ENCODE data around the gene TBC1D2B.

Gene TBC1D2B

GRCh38 chr15:78010067-78010466 is 67.4 kb downstream of the TBC1D2B start:
- peaks cover 1% of the 10 kb centered on the region for H3K9me3 ChIP-seq (ENCODE audit: insufficient read depth, low read depth, low read length)
- no peak overlapping the region for H2AK5ac ChIP-seq (ENCODE audit: low read length)
- no peak overlapping the region for H3K9ac ChIP-seq (ENCODE audit: low read length)
- no peak overlapping the region for H4K8ac ChIP-seq (ENCODE audit: low read depth, low read length)
- no peaks in the 10 kb centered on the region for H3K27me3 ChIP-seq (ENCODE audit: insufficient read depth, low read length)
- H3K79me1 ChIP-seq (ENCODE audit: low read length) = peaks cover 2% of the 10 kb centered on the region
- peaks cover 13% of the 10 kb centered on the region in 2 experiments for H3K36me3 ChIP-seq (ENCODE audit: control insufficient read depth in 1 of 2, insufficient read depth in 2 of 2, low read length in 2 of 2)
- H4K91ac ChIP-seq (ENCODE audit: low read depth, low read length) = no peak overlapping the region
- no peak overlapping the region for H3K27ac ChIP-seq (ENCODE audit: low read depth, low read length)
- H3K4me3 ChIP-seq (ENCODE audit: low read depth, low read length) = no peak overlapping the region
- H3K4me2 ChIP-seq (ENCODE audit: low read length) = no peak overlapping the region
- no peak overlapping the region for H3K18ac ChIP-seq (ENCODE audit: low read length)
- DNase-seq = no peak
- H2AFZ ChIP-seq (ENCODE audit: insufficient read depth, low read length, poor library complexity) = no peak overlapping the region
- peaks cover 16 to 18% of the 10 kb centered on the region in 2 experiments for H3K4me1 ChIP-seq (ENCODE audit: control insufficient read depth in 1 of 2, insufficient read depth in 2 of 2, low read length in 2 of 2)
- H3K23ac ChIP-seq (ENCODE audit: low read length) = no peak overlapping the region
- WGBS (ENCODE audit: extremely low coverage, insufficient coverage, insufficient read length) = no CpG with 5 or more reads among the region's 4 CpGs
- H4K12ac ChIP-seq (ENCODE audit: low read depth, low read length) = no peak overlapping the region
- no peaks in the 10 kb centered on the region for H3K79me2 ChIP-seq (ENCODE audit: control insufficient read depth, insufficient read depth, low read length, poor library complexity)
- peak overlapping the region; percentile 11 for H2BK120ac ChIP-seq (ENCODE audit: insufficient read depth, low read length, poor library complexity)
- H3K4ac ChIP-seq (ENCODE audit: low read depth, low read length) = no peak overlapping the region
- peak overlapping the region; percentile 44 for H2BK12ac ChIP-seq (ENCODE audit: low read length)
- no peak overlapping the region for H2BK5ac ChIP-seq (ENCODE audit: low read depth, low read length, poor library complexity)
- H3K14ac ChIP-seq (ENCODE audit: low read length) = no peak overlapping the region

- Histone ChIP-seq H3K9ac (ENCODE audit: low read length) (no peak overlapping the region), H4K12ac (ENCODE audit: low read depth, low read length) (no peak overlapping the region), H3K4me2 (ENCODE audit: low read length) (no peak overlapping the region), H3K9me3 (ENCODE audit: insufficient read depth, low read depth, low read length) (peaks cover 1% of the 10 kb centered on the region), H4K91ac (ENCODE audit: low read depth, low read length) (peak overlapping the region; percentile 2), H2BK12ac (ENCODE audit: low read length) (peak overlapping the region; percentile 3), H3K27me3 (ENCODE audit: insufficient read depth, low read length) (no peaks in the 10 kb centered on the region), H3K23ac (ENCODE audit: low read length) (no peak overlapping the region), H3K4me3 (ENCODE audit: low read depth, low read length) (no peak overlapping the region), H3K79me1 (ENCODE audit: low read length) (peaks cover 2% of the 10 kb centered on the region), H2BK120ac (ENCODE audit: insufficient read depth, low read length, poor library complexity) (no peak overlapping the region), H2AK5ac (ENCODE audit: low read length) (peak overlapping the region; percentile 2), H4K8ac (ENCODE audit: low read depth, low read length) (peak overlapping the region; percentile 13), H3K27ac (ENCODE audit: low read depth, low read length) (peak overlapping the region; percentile 66), H3K79me2 (ENCODE audit: control insufficient read depth, insufficient read depth, low read length, poor library complexity) (no peaks in the 10 kb centered on the region), H3K36me3 (ENCODE audit: control insufficient read depth in 1 of 2, insufficient read depth in 2 of 2, low read length in 2 of 2) (peaks cover 12 to 13% of the 10 kb centered on the region in 2 experiments), H2AFZ (ENCODE audit: insufficient read depth, low read length, poor library complexity) (no peak overlapping the region), H3K14ac (ENCODE audit: low read length) (peak overlapping the region; percentile 5), H3K18ac (ENCODE audit: low read length) (peak overlapping the region; percentile 20), H3K4me1 (ENCODE audit: control insufficient read depth in 1 of 2, insufficient read depth in 2 of 2, low read length in 2 of 2) (peaks cover 22% of the 10 kb centered on the region in 2 experiments), H2BK5ac (ENCODE audit: low read depth, low read length, poor library complexity) (no peak overlapping the region), H3K4ac (ENCODE audit: low read depth, low read length) (no peak overlapping the region)
- peak; percentile 85 to 90 for DNase-seq
- WGBS (ENCODE audit: extremely low coverage, insufficient coverage, insufficient read length) = no CpG with 5 or more reads among the region's 17 CpGs
Observed at GRCh38 chr15:78007964-78008886, 69.3 kb downstream of the TBC1D2B start.

- Histone ChIP-seq H3K79me1 (ENCODE audit: low read length) (peaks cover 2% of the 10 kb centered on the region), H3K4me3 (ENCODE audit: low read depth, low read length) (no peak overlapping the region), H4K91ac (ENCODE audit: low read depth, low read length) (peak overlapping the region; percentile 2), H2BK5ac (ENCODE audit: low read depth, low read length, poor library complexity) (no peak overlapping the region), H3K23ac (ENCODE audit: low read length) (no peak overlapping the region), H4K8ac (ENCODE audit: low read depth, low read length) (no peak overlapping the region), H3K27ac (ENCODE audit: low read depth, low read length) (peak overlapping the region; percentile 24), H4K12ac (ENCODE audit: low read depth, low read length) (no peak overlapping the region), H3K4me2 (ENCODE audit: low read length) (no peak overlapping the region), H2AK5ac (ENCODE audit: low read length) (peak overlapping the region; percentile 2), H3K79me2 (ENCODE audit: control insufficient read depth, insufficient read depth, low read length, poor library complexity) (no peaks in the 10 kb centered on the region), H3K9ac (ENCODE audit: low read length) (no peak overlapping the region), H3K27me3 (ENCODE audit: insufficient read depth, low read length) (no peaks in the 10 kb centered on the region), H3K36me3 (ENCODE audit: control insufficient read depth in 1 of 2, insufficient read depth in 2 of 2, low read length in 2 of 2) (peaks cover 11 to 13% of the 10 kb centered on the region in 2 experiments), H2AFZ (ENCODE audit: insufficient read depth, low read length, poor library complexity) (no peak overlapping the region), H3K4ac (ENCODE audit: low read depth, low read length) (no peak overlapping the region), H3K4me1 (ENCODE audit: control insufficient read depth in 1 of 2, insufficient read depth in 2 of 2, low read length in 2 of 2) (peaks cover 20 to 22% of the 10 kb centered on the region in 2 experiments), H2BK120ac (ENCODE audit: insufficient read depth, low read length, poor library complexity) (no peak overlapping the region), H2BK12ac (ENCODE audit: low read length) (no peak overlapping the region), H3K14ac (ENCODE audit: low read length) (peak overlapping the region; percentile 5), H3K18ac (ENCODE audit: low read length) (peak overlapping the region; percentile 15), H3K9me3 (ENCODE audit: insufficient read depth, low read depth, low read length) (no peaks in the 10 kb centered on the region)
- DNase-seq = no peak
- WGBS (ENCODE audit: extremely low coverage, insufficient coverage, insufficient read length) = no CpG with 5 or more reads among the region's 11 CpGs
Observed at GRCh38 chr15:78007211-78007931, 70.1 kb downstream of the TBC1D2B start.

GRCh38 chr15:78006567-78007205 is 70.8 kb downstream of the TBC1D2B start:
- Histone ChIP-seq H3K4me3 (ENCODE audit: low read depth, low read length) (no peak overlapping the region), H3K79me1 (ENCODE audit: low read length) (peaks cover 2% of the 10 kb centered on the region), H2AK5ac (ENCODE audit: low read length) (no peak overlapping the region), H3K4ac (ENCODE audit: low read depth, low read length) (no peak overlapping the region), H3K27ac (ENCODE audit: low read depth, low read length) (no peak overlapping the region), H3K36me3 (ENCODE audit: control insufficient read depth in 1 of 2, insufficient read depth in 2 of 2, low read length in 2 of 2) (peaks cover 8 to 13% of the 10 kb centered on the region in 2 experiments), H2AFZ (ENCODE audit: insufficient read depth, low read length, poor library complexity) (no peak overlapping the region), H3K79me2 (ENCODE audit: control insufficient read depth, insufficient read depth, low read length, poor library complexity) (no peaks in the 10 kb centered on the region), H3K4me1 (ENCODE audit: control insufficient read depth in 1 of 2, insufficient read depth in 2 of 2, low read length in 2 of 2) (peaks cover 20 to 22% of the 10 kb centered on the region in 2 experiments), H4K91ac (ENCODE audit: low read depth, low read length) (no peak overlapping the region), H3K9ac (ENCODE audit: low read length) (no peak overlapping the region), H3K23ac (ENCODE audit: low read length) (no peak overlapping the region), H2BK12ac (ENCODE audit: low read length) (no peak overlapping the region), H3K4me2 (ENCODE audit: low read length) (no peak overlapping the region), H2BK5ac (ENCODE audit: low read depth, low read length, poor library complexity) (no peak overlapping the region), H2BK120ac (ENCODE audit: insufficient read depth, low read length, poor library complexity) (no peak overlapping the region), H4K8ac (ENCODE audit: low read depth, low read length) (no peak overlapping the region), H3K18ac (ENCODE audit: low read length) (peak overlapping the region; percentile 15), H4K12ac (ENCODE audit: low read depth, low read length) (no peak overlapping the region), H3K14ac (ENCODE audit: low read length) (no peak overlapping the region), H3K27me3 (ENCODE audit: insufficient read depth, low read length) (no peaks in the 10 kb centered on the region), H3K9me3 (ENCODE audit: insufficient read depth, low read depth, low read length) (no peaks in the 10 kb centered on the region)
- DNase-seq = no peak
- no CpG with 5 or more reads among the region's 13 CpGs for WGBS (ENCODE audit: extremely low coverage, insufficient coverage, insufficient read length)

All from trophoblast cell (in vitro differentiated cells and primary cell).